GM20000 (cell line): ENCODE data around the gene OR2A14.

Source experiments
- DNase-seq: peaks from one replicate; pipeline ENCODE4 v3.0.0; 2012; ENCODE audit warnings: low spot score
- CTCF ChIP-seq: IDR thresholded peaks from 2 replicates; pipeline ENCODE4 v1.5.1; 2012; ENCODE audit warnings: mild to moderate bottlenecking, control low read depth; ENCODE audit errors: extremely low read depth, missing control alignments

Gene OR2A14

DNA sequence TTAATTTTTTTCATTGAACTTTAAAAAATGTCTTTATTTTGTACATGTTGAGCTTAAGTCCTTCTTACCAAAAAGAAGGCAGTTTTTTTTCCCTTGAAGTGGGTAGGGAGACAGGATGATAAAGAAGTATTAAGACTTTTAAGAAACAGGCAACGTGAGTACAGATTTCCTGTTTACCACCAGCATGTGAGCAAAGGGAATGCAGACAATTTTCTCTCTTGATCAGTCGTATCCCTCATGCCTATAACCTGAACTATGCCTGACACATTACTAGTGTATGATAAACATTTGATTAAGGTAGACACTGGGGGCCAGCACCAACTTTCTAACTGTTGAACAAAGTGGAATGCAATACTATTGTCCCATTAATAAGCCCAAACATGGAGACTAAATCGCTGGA is 22.4 kb upstream of the OR2A14 start:
- no peak for DNase-seq
- no peak for TF ChIP-seq CTCF

DNA sequence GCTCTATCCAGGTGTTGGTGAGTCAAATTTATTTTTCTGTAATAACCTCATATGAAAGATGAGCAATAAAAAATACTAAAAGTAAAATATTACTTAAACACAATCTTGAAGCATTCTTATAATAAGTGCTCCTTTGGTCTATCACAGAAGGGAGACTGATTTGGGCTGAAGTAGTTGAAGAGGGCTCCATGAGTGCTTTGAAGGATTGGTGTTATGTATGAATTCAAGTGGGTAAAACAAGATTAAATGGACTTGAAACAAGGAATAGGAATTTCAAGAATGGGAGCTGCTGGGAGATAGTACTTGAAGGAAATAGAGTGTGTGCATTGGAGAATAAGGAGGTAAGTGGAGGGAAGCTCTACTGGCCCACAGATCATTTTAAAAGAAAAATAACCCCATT is 20.9 kb upstream of the OR2A14 start:
- no peak for TF ChIP-seq CTCF
- no peak for DNase-seq

DNA sequence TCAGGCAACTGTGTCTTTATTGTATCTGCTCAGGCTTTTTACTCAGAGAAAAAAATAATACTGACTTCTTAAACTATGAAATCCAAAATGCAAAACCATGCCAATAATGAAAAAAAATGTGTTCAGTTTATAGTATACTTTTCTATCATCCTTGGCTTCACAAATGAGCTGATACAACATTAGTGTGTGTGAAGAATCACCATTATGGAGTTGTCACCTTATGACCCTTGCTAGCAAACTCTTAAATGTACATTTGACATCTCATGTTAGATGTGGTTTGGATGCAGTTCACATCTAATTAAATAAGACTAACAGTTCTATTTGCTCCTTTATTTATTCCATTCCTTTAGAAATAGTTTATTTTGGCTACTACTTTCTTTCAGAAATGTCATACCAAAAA is 17.8 kb upstream of the OR2A14 start:
- DNase-seq = no peak
- no peak for TF ChIP-seq CTCF

DNA sequence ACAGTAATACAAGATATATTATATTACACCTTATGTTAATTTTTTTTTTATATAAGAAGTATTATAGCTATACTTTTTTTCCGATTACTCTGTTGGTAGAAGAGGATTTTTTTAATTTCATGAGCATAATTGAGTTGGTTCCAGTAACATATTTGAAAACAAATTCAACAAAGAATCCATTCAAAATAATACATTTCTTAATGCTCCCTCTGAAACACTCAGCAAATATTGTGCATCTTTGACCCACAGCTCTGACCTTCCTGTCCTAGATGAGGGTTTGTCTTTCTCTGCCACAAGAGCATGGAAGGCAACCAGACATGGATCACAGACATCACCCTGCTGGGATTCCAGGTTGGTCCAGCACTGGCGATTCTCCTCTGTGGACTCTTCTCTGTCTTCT is 13.7 kb upstream of the OR2A14 start, which contains the start of gene OR2A2:
OR2A2 (plus strand) TSS at position 301 of the 400 bp plus-strand sequence; CDS start at position 301, 0 bp downstream.
- no peak for TF ChIP-seq CTCF
- no peak for DNase-seq

GRCh38 chr7:144110272-144110671 is 12.7 kb upstream of the OR2A14 start:
- no peak for TF ChIP-seq CTCF
- no peak for DNase-seq

- no peak for TF ChIP-seq CTCF
- DNase-seq = no peak
Measured at GRCh38 chr7:144113651-144114050, 9.3 kb upstream of the OR2A14 start.

DNA sequence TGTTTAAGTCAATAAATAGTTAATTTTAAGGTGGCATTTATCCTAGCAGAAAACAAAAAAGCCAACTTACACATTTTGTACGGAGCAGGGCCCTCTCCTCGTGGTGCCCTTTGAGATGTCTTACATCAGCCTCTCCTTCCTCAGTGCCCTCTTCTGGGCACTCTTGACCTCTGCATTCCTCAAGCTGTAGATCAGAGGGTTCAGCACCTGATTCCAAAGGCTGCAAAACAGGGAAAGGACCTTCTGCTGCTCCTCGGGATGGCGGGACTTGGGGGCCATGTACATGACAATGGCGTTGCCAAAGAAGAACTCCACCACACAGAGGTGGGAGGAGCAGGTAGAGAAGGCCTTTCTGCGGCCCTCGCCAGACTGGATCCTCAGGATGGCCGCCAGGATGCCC is 4.6 kb upstream of the OR2A14 start:
- DNase-seq = no peak
- TF ChIP-seq CTCF = no peak
